A549 (cell line): Measurements from ENCODE around the gene REPS1.
"Not testable (repeated sequence)": the region's sequence is repeated elsewhere in the genome, so short reads cannot be mapped to it uniquely, and the experiment has no call there.

ENCODE experiments used
- ESRRA ChIP-seq: fragments of 150-350 bp; IDR thresholded peaks from 2 replicates; pipeline ENCODE4 v1.6.1; 2014; ENCODE audit warnings: mild to moderate bottlenecking, low read length, borderline replicate concordance
- NPAS2 ChIP-seq: fragments of 250-450 bp; sonication (Bioruptor Pico); IDR thresholded peaks from 2 replicates; pipeline ENCODE4 v1.8.0; 2022; ENCODE audit warnings: mild to moderate bottlenecking, moderate library complexity, borderline replicate concordance
- POLR2A ChIP-seq: IDR thresholded peaks from 2 replicates; pipeline ENCODE4 v1.6.1; 2012; ENCODE audit warnings: mild to moderate bottlenecking, low read length
- RAD21 ChIP-seq, 2 experiments: fragments of >200 bp in 1 of 2; sonication (Bioruptor Twin) in 1 of 2; formaldehyde crosslinking in 1 of 2; IDR thresholded peaks in 1 of 2; conservative IDR thresholded peaks in 1 of 2; 2 replicates in 1 of 2; 3 replicates in 1 of 2; pipeline ENCODE4 v1.6.1; 2012 to 2018; ENCODE audit warnings: inconsistent platforms in 1 of 2
- REST ChIP-seq: fragments of 200-600 bp; sonication (generic); IDR thresholded peaks from 2 replicates; pipeline ENCODE4 v1.6.1; 2016; ENCODE audit warnings: antibody characterized with exemption, mild to moderate bottlenecking, moderate library complexity
- RNF2 ChIP-seq: fragments of 200-600 bp; sonication (generic); IDR thresholded peaks from 2 replicates; pipeline ENCODE4 v1.6.1; 2016; ENCODE audit warnings: low read depth, mild to moderate bottlenecking, antibody characterized with exemption, moderate library complexity, borderline replicate concordance
- TF ChIP-seq, protein P1 (sequence below): fragments of >200 bp; sonication (Bioruptor Twin); formaldehyde crosslinking; IDR thresholded peaks from 3 replicates; pipeline ENCODE4 v1.5.1; 2016

DNA sequence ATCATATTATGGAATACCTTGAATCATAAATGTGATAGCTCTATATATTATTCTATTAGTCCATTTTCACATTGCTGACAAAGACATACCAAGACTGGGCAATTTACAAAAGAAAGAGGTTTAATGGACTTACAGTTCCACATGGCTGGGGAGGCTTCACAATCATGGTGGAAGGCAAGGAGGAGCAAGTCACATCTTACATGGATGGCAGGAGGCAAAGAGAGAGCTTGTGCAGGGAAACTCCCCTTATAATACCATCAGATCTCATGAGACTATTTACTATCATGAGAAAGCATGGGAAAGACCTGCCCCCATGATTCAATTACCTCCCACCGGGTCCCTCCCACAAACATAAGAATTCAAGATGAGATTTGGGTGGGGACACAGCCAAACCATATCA lies 51.2 kb downstream of the REPS1 start:
- TF ChIP-seq, protein P1, sequence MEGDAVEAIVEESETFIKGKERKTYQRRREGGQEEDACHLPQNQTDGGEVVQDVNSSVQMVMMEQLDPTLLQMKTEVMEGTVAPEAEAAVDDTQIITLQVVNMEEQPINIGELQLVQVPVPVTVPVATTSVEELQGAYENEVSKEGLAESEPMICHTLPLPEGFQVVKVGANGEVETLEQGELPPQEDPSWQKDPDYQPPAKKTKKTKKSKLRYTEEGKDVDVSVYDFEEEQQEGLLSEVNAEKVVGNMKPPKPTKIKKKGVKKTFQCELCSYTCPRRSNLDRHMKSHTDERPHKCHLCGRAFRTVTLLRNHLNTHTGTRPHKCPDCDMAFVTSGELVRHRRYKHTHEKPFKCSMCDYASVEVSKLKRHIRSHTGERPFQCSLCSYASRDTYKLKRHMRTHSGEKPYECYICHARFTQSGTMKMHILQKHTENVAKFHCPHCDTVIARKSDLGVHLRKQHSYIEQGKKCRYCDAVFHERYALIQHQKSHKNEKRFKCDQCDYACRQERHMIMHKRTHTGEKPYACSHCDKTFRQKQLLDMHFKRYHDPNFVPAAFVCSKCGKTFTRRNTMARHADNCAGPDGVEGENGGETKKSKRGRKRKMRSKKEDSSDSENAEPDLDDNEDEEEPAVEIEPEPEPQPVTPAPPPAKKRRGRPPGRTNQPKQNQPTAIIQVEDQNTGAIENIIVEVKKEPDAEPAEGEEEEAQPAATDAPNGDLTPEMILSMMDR, result not testable (repeated sequence)
- TF ChIP-seq ESRRA; RNF2; REST; RAD21 (conservative IDR thresholded peaks at IDR 0.05 in 1 of 2, IDR thresholded peaks at IDR 0.05 in 1 of 2); POLR2A; NPAS2 (CRISPR knock-in tag): not testable (repeated sequence)
